Calu3 (cell line): Measurements from ENCODE around the gene GNG11. TPM values are rescaled to one million over a fixed set of nuclear protein-coding genes. Genes with fewer than 3 reads are reported as not detected.
A peak's percentile ranks its signal among the peaks of the same experiment; 100 is the strongest.
"Not testable (repeated sequence)": the region's sequence is repeated elsewhere in the genome, so short reads cannot be mapped to it uniquely, and the experiment has no call there.

Source experiments
- BruUV-seq: library from RNA; stranded (reverse); fragments of 400-500 nt; replicated peaks from 2 replicates; lab custom pipeline; 2021; lab: Mats Ljungman, UMichigan
- CTCF ChIA-PET: fragments of 300-600 bp; sonication (Branson Sonifier 250); formaldehyde crosslinking; loops from one replicate; lab custom pipeline; 2022; ENCODE audit warnings: antibody characterized with exemption; lab: Charles Lee
- DNase-seq: peaks from one replicate; pipeline ENCODE4 v3.0.0; 2022
- H3K27ac Mint-ChIP-seq: one replicate; pipeline ENCODE4 v1.8.0; 2022; ENCODE audit warnings: mixed read lengths; ENCODE audit not compliant: unreplicated experiment
- H3K27me3 Mint-ChIP-seq: one replicate; pipeline ENCODE4 v1.8.0; 2022; ENCODE audit warnings: mixed read lengths; ENCODE audit not compliant: unreplicated experiment
- H3K36me3 Mint-ChIP-seq: one replicate; pipeline ENCODE4 v1.8.0; 2022; ENCODE audit warnings: mild to moderate bottlenecking, moderate library complexity, mixed read lengths; ENCODE audit not compliant: insufficient read depth, unreplicated experiment
- H3K4me1 Mint-ChIP-seq: one replicate; pipeline ENCODE4 v1.8.0; 2022; ENCODE audit warnings: mild to moderate bottlenecking, low read depth, mixed read lengths; ENCODE audit not compliant: unreplicated experiment
- H3K4me3 Mint-ChIP-seq: one replicate; pipeline ENCODE4 v1.8.0; 2022; ENCODE audit warnings: mild to moderate bottlenecking, low read depth, moderate library complexity, mixed read lengths; ENCODE audit not compliant: unreplicated experiment
- H3K9me3 Mint-ChIP-seq: one replicate; pipeline ENCODE4 v1.8.0; 2022; ENCODE audit warnings: low read depth, mixed read lengths; ENCODE audit not compliant: unreplicated experiment
- intact Hi-C: fragments of 100-400 bp; cut with micrococcal nuclease; formaldehyde crosslinking; loops from one replicate; pipeline ENCODE4 v1.10.0; 2022; ENCODE audit not compliant: unreplicated experiment
- total RNA-seq: library from RNA; stranded (reverse); gene quantifications from 2 replicates; pipeline ENCODE4 v1.2.3, GENCODE V29; 2022
- TF ChIP-seq, protein P1 (sequence below): fragments of 200-600 bp; IDR thresholded peaks from one replicate; pipeline ENCODE4 v1.8.0; 2022; ENCODE audit warnings: antibody characterized with exemption; ENCODE audit not compliant: unreplicated experiment

The GNG11 gene
- total RNA-seq, 1 experiment from 2014 or later = 3.5 TPM

DNA sequence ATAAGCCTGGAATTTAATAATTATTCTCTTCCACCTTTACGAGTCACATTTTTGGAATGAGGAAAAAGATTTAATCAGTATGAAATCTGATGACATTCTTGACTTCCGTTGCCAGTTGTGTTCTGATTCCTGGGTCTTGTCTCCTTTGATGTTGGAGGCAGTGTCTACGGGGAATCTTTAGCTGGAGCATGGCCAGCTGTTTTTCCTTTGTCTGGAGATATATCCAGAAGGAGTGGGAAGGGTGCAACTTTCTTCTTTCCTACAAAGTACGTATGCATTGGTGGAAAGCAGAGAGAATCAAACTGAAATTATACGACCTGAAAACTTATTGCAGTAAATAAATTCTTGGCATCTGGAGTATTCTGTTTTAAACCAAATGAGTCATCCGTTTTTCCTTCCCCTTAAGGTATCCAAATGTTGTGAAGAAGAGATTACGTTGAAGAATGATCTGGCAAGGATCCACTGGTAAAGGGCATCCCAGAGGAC, 6.9 kb upstream of the GNG11 start:
- H3K4me1 Mint-ChIP-seq = peaks cover 37% of the 10 kb centered on the region
- no peaks in the 10 kb centered on the region for H3K27me3 Mint-ChIP-seq
- no TSS peak for BruUV-seq
- DNase-seq = peak; percentile 6
- CTCF ChIA-PET = no interaction called here
- H3K9me3 Mint-ChIP-seq = no peaks in the 10 kb centered on the region
- peak overlapping the region; percentile 36 for H3K4me3 Mint-ChIP-seq
- TF ChIP-seq, protein P1, sequence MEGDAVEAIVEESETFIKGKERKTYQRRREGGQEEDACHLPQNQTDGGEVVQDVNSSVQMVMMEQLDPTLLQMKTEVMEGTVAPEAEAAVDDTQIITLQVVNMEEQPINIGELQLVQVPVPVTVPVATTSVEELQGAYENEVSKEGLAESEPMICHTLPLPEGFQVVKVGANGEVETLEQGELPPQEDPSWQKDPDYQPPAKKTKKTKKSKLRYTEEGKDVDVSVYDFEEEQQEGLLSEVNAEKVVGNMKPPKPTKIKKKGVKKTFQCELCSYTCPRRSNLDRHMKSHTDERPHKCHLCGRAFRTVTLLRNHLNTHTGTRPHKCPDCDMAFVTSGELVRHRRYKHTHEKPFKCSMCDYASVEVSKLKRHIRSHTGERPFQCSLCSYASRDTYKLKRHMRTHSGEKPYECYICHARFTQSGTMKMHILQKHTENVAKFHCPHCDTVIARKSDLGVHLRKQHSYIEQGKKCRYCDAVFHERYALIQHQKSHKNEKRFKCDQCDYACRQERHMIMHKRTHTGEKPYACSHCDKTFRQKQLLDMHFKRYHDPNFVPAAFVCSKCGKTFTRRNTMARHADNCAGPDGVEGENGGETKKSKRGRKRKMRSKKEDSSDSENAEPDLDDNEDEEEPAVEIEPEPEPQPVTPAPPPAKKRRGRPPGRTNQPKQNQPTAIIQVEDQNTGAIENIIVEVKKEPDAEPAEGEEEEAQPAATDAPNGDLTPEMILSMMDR = no peak
- peak overlapping the region; percentile 93 for H3K27ac Mint-ChIP-seq
- peaks cover 5% of the 10 kb centered on the region for H3K36me3 Mint-ChIP-seq
- intact Hi-C loops = loop anchor here (5.0 kb wide), 1 partner anchor 78 kb away; no protein-coding TSS in a partner anchor

DNA sequence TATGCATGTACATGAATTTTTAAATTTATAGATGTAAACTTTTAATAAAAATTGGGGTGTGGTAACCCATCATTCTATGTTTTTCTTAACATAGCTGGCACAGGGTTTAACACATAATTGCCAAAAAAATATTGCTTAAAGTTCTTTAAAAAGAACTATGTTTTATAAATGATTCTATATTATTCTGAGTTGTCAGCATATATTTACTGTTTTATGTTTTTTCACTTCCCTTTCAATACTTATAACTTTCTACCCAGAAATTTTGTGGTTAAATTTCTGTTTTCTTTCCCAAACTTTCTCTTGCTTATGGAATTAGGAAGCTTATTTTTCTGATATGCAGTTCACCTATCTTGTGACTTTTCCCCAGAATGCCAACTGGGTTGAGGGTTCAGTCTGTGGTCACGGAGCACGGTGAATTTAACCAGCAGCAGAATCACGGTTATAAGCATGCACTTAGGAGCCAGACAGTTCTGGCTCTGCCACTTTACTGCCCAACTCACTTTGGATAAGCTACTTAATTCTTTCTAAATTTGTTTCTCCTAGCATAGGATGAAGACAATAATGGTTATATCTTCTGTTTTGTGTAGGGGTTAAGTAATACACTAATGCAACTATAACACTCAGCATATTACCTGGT, 6.2 kb upstream of the GNG11 start:
- peaks cover 37% of the 10 kb centered on the region for H3K4me1 Mint-ChIP-seq
- BruUV-seq, H3K27me3 Mint-ChIP-seq, CTCF ChIA-PET, H3K4me3 Mint-ChIP-seq, H3K36me3 Mint-ChIP-seq, intact Hi-C loops, DNase-seq, H3K9me3 Mint-ChIP-seq: not testable (repeated sequence)
- H3K27ac Mint-ChIP-seq = peak overlapping the region; percentile 93

DNA sequence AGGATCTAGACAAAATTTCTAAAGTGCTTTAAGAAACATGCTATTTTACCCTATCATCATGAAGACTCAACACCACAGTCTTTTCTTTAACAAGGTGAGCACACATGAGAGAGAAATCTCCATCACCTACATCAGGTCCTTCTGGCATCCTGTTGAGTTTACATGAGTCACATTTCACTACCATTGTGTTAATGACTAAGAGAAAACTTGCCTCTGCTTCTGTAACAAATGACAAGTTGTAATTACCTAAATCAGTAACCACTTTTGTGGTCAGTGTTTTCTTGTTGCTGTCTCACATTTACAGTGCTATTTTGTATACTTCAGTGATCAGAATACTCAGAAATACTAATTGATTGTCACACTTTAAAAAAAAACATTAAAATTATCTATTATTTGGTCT, 5.6 kb upstream of the GNG11 start:
- H3K27ac Mint-ChIP-seq, CTCF ChIA-PET, H3K36me3 Mint-ChIP-seq, DNase-seq, BruUV-seq, H3K9me3 Mint-ChIP-seq, intact Hi-C loops, H3K27me3 Mint-ChIP-seq, H3K4me3 Mint-ChIP-seq: not testable (repeated sequence)
- H3K4me1 Mint-ChIP-seq = peaks cover 37% of the 10 kb centered on the region

DNA sequence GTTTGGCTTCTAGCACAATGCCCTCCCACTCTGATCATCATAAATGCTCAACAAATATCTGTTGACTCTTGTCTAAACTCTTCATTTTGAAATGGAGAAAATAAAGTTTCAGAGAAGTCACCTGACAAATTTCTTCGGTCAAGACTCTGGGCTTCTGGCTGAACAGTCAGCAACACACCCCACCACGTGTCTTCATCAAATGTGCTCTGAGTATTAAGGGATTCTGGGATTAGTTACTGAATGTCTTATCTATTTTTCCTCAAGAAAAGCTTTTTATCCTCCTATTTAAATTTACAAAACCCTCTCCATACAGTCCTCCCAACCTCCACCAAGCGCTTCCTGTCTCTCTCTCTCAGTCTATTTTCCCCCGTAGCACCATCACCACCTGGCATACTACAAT, 5.2 kb upstream of the GNG11 start:
- H3K9me3 Mint-ChIP-seq, BruUV-seq, H3K27ac Mint-ChIP-seq, intact Hi-C loops, H3K27me3 Mint-ChIP-seq, DNase-seq, CTCF ChIA-PET, H3K36me3 Mint-ChIP-seq, H3K4me3 Mint-ChIP-seq: not testable (repeated sequence)
- H3K4me1 Mint-ChIP-seq = peaks cover 37% of the 10 kb centered on the region

DNA sequence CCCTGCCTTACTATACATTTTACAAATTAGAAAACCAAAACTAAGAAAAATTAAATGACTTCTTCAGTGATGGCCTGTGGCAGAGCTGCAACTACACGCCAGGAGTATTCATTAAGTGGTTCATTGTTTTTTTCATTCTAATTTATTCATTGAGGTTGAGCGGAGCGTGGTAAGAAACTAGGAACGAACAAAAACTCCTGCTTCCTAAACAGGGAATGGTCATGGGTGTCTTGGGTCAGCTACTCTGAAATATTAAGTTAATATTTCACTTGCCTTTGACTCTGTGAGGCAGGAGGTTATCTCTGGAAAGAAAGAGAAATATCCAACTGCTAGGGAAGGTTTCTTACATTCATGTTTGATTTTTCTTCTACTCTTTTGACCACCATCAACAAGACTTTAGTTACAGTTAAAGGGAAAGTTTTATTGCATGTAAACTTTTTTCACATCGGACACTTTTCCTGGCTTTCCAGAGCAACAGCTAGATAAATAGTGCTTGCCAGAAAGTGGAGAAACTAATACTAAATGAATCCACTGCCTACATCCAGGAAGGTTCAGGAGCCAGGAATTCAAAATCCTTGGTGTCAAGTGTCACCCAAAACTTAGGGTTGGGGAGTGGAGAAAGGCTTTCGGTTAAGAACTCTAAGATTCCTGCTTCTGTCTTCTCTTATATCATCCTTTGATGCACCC, 896 bp upstream of the GNG11 start:
- DNase-seq = no peak
- intact Hi-C loops = no loop called here
- H3K27ac Mint-ChIP-seq = peak overlapping the region; percentile 59
- H3K27me3 Mint-ChIP-seq = no peaks in the 10 kb centered on the region
- peak overlapping the region; percentile 75 for H3K4me3 Mint-ChIP-seq
- H3K4me1 Mint-ChIP-seq = peaks cover 9% of the 10 kb centered on the region
- CTCF ChIA-PET = interaction anchor here (0.6 kb wide), 1 partner anchor 78 kb away, joined by 4 read pairs; no protein-coding TSS in a partner anchor
- H3K9me3 Mint-ChIP-seq = no peaks in the 10 kb centered on the region
- peaks cover 20% of the 10 kb centered on the region for H3K36me3 Mint-ChIP-seq
- TF ChIP-seq, protein P1 = no peak
- BruUV-seq = no TSS peak
